GM04504 (cell line): ENCODE results near the gene EDEM3.

ENCODE experiments used
- DNase-seq: peaks from one replicate; pipeline ENCODE4 v3.0.0-alpha.2; 2012; ENCODE audit warnings: low read depth

EDEM3 gene

DNA sequence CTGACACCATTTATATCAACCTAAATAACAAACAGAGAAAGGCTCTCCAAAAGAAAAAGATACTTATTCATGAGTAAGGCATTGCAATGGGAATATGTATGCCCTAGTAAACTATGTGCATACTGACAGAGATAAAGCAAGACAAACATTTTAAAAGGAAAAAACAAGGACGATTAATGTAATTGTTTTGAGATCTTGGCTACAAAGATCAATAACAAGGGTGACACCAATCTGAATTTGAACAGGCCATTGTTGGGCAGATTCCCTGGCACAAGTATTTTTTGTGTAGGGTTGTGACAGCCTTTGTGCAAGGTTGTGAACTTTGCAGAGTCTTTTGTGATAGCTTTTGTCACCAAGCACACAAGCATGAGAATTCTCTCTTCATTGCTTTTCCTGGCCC, 85.3 kb downstream of the EDEM3 start:
- no peak for DNase-seq

- DNase-seq, result no peak
Measured at GRCh38 chr1:184665360-184665759, 89.3 kb downstream of the EDEM3 start.

DNA sequence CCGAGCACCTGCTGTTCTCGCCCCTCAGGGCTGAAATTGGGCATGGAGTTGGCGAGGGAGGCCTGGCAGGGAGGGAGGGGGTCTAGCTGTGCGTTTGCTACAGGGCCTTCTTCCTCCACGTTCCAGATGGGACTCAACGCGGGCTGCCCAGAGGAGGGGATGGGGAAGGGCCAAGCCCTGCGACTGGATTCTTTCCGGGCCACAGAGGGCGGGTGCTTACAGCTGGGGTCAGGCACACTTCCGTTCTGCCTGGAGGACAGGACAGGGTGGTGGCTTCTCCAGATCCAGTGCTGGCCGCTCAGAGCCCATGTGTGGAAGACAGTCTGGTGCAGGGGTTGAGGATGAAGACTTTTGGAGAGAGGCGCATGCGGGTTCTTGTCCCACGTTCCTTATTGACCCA, 90.0 kb downstream of the EDEM3 start:
- DNase-seq, result no peak

DNA sequence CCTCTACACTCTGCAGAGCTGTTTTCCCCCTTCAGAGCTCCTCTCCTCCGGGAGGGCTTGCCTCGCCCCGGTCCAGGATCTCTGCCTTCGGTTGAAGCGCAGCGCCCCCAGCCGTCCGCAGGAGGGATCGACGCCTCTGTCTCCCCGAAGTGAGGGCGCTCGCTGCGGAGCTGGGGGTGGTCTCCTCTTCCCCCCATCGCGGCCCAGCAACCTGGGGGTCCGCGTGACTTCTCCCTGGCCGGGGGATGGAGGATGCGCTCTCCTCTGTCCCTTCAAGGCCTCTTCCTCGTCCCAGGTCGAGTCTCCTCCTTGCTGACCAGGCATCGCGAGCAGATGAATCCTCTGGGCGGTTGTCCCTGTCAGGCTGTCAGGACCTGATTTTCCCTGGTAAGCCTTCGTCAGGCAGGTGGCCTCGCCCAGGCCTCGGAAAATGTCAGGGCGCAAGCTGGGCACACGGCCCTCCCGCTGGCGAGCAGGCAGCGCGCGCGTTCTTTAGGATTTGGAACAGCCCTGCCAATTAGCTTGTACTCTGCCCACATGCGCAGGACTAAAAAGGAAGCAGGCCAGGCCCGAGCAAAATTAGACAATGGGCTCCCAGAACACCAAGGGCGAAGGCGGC, 90.5 kb downstream of the EDEM3 start:
- DNase-seq, result peak; percentile 18

DNA sequence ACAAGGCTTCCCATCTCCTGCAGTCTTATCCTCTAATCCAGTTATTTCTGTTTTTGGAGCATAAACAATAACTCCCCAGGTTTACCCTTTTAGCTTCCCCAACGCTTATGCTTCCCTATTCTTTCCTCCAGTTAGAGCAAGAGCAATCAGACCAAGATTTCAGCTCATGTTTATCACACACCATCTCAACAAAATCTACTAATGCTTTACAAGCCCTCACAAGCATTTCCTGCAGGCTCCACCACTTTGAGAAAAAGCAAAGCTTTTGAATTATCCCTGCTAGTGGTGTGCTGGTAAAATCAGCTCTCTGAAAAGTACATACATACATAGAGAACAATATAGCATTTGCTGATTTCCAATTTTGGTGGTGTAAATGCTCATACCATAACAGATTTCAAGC, 92.9 kb downstream of the EDEM3 start:
- DNase-seq, result no peak

- DNase-seq, result no peak
Measured at GRCh38 chr1:184660462-184661191, 94.0 kb downstream of the EDEM3 start.

DNA sequence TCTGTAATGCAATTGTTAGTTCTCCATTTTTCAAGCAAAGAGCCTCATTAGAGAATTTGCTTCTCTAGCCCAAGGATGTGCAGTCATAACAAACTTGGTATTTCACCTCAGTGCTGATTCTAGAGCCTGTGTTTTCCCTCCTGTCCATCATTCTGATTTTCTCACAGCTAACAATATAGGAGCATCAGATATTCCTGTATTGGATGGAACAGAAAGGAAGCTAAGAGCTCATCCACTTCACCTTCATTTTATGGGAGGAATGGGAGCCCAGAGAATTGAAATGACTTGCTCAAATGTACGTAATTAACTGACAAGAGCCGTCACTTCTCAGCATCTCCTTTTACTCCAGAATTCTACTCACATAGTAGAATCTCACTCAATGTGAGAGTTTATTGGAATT, 96.6 kb downstream of the EDEM3 start:
- DNase-seq, result no peak

DNA sequence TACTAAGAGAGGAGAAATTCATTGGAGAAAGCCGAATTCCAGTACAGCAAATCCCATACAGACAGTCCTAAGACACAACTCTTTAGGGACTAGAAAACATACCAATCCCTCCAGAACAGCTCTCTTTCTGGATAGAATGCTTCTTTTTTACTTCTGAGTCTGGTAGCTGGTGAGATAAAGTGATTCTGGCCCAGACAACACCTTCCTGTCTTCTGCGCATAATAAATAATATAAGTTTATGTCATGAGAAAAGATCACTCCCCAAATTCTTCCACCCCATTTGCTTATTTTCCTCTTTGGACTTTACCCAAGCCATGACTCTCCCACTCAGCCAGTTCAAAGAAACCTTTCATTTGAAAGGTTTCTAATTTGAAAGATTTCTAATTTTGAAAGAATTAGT, 98.4 kb downstream of the EDEM3 start:
- DNase-seq, result no peak

DNA sequence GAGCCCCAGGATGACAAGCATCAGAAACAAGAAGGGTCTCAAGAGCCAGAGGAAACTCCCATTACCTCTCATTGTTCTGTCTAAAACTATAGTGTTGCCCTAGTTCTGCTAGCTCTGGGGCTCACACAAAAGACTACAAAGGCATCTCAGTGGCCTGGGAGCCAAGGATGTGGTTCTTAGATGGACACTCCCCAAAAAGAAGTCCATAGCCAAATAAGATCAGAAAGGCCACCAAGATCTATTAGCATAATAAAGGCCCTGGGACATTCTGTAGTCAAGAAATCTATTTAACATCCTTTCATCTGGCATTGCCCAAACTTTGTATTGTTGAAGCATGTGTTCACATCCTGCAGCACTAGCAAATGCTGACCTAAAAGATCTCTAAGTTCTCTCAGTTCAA, 99.5 kb downstream of the EDEM3 start:
- DNase-seq, result no peak

- DNase-seq, result no peak
Measured at GRCh38 chr1:184650177-184650866, 104.3 kb downstream of the EDEM3 start.

DNA sequence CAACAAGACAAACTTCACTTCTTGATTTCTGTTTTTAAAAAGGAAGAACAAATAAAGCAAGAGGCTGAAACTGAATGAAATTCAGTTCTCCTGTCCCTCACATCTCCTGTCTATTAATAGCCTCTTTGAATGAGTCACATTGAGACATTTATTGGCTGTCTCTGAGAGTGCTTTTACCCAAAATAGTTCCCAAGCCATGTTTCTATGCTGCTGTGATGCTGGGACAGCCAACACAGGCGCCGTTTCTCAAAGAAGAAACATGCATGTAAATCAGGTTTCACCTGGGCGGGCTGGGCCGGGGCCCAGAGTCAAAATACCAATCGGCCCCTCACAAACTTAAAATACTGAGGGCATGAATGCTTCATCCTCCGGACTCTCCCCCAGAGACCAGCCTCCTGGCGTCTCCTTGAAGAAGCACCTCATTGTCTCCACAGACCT, 105.2 kb downstream of the EDEM3 start:
- peak; percentile 24 for DNase-seq

GRCh38 chr1:184648856-184649201, 105.8 kb downstream of the EDEM3 start:
- no peak for DNase-seq

DNA sequence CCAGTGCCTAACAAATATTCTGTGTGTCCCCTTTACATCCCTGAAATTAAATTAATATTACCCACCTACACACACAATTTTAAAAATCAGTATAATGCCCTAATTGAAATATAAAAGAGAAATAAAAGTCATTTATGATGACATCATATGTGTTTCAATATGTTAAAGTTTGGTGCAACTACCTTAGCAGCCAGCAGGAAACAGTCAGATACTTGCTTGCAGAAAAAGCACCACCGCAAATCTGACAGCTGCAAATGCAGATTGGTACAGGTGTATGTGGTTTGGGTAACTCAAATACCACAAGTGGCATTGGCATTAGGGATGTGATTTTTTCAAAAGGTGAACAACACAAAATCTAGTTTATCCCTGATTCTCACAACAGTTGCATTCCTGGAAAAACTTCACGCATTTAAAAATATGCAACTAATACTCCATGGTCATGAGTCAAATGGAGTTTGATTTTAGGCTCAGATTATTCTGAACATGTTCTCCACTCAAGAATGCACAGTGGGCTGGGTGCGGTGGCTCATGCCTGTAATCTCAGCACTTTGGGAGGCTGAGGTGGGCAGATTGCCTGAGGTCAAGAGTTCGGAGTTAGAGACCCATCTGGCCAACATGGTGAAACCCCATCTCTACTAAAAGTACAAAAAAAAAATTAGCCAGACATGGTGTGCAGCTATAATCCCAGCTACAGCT, 106.3 kb downstream of the EDEM3 start:
- DNase-seq, result no peak

DNA sequence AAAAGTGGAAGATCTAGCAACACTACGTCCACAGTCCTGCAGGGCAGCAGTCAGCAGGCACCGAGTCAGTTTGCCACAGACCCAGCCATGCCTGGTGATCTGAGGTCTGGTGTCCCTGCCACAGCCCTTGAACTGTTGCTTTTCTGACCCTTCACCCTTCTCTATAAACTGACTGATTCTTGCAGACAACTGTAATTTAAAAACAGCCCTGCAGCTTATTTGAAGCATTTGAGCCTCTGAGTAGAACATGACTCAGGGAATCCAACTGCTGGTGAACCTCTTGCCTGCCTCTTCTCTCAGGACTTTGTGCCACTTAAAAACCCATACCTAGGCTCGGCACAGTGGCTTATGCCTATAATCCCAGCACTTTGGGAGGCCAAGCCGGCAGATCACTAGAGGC, 107.2 kb downstream of the EDEM3 start:
- DNase-seq, result no peak

GRCh38 chr1:184646824-184647223, 107.8 kb downstream of the EDEM3 start:
- no peak for DNase-seq

DNA sequence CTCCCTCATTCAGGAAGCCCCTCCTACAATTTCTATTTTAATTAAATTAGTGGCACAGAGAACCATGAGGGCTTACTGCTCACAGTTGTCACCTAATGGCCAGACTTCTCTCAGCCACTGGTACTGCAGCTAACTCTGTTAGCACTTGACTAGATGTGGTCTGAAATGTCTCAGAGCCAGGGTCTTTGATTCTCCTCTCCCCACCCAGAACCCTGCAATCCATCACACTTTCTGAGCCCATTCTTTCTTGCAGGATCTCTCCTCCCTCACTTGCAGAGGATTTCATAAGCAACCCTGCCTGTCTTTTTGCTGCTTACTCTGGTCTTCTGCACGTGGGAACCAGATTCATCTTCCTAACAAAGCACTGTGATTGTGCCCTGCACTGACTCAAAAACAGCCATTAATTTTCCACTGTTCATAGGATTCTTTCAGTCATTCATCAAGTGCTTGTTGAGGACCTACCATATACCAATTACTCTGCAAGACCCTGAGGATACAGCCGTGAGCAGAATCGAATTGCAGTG, 108.4 kb downstream of the EDEM3 start:
- DNase-seq, result no peak

- DNase-seq, result no peak
Measured at GRCh38 chr1:184644771-184645170, 109.9 kb downstream of the EDEM3 start.

DNA sequence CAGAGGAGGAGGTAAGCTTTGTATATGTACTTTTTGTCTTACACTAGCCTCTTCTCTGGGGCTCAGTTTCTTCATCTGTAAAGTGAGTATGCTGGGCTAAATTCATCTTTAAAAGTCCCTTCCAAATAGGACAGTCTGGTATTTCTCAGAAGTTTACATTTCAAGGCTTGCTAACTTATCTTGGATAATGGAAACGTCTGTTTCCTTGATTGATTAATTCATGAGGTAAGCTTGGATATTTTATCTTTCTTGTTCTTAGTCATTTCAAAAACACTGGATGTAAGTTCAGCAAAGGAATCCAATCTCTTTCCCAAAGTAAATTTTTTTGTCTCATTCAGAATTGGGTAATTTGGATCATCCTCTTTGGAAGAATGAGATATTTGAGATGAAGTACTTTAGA, 111.0 kb downstream of the EDEM3 start:
- no peak for DNase-seq

DNA sequence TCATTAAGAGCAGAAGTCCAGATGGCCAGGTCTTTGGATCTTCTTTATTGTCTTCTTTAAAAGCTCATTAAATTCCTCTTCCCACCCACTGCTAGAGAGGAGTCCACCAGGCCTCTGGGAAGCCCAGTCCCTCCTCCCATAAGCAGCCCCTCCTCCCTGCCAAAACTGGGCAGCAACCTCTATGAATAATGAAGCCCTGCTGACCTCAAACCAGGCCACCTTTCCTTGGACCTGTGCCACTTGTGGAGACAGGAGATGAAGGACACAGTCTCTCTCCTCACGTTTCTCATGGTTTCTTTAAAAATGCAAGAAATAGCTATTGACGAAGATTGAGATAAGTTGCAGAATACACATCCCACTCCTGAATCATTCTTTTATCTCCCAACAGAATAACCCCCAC, 112.8 kb downstream of the EDEM3 start:
- DNase-seq, result no peak

GRCh38 chr1:184640505-184640904, 114.2 kb downstream of the EDEM3 start:
- no peak for DNase-seq
